GM21825 (cell line): ENCODE data around the gene DDRGK1.
A peak's percentile ranks its signal among the peaks of the same experiment; 100 is the strongest.

Experiments used
- ATAC-seq: cut with Tn5 transposase; IDR thresholded peaks from one replicate; pipeline ENCODE4 v1.9.1; 2021; ENCODE audit warnings: mild to moderate bottlenecking, moderate library complexity; ENCODE audit not compliant: unreplicated experiment

The DDRGK1 gene

DNA sequence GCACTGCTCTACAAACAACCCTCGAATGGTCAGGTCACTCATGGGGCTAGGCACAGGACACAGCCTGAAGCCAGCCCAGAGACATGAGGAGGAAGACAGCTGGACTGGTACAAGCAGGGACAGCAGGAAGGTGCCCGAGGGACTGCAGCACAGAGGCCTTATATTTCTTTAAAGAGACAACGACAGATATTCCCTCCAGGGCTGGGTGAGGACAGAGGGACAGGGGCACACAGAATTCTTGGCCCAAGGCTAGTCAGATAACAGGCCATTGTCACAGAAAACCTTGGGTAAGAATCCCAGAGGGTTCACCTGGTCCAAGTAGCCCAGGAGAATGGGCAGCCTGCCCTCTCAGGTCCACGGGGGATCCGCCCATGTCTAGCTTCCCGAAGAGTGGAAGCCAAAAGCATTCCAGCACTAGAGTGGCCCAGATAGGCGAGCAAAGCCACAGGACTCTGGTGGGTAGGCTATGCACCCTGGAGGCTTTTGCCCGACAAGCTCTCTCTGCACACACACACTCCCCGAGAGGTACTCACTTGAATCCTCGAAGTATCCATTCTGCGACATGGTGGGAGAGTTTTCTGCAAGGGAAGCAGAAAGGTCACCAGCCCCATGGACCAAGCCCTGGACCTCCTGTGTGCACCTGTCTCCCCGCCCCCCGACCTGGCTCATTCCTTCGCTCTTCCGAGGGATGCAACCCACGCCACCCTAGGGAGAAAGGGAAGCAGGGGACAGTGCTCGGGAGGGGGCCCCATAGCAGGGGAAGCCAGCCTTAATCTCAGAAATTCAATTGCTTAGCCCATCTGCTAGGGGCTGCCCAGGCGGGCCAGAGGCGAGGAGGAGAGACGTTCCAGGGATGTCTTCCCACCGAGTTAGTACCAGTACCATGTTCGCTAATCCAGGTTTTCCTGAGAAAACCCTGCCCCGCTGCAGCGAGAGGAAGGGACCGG, 32.8 kb upstream of the DDRGK1 start:
- no peak for ATAC-seq

DNA sequence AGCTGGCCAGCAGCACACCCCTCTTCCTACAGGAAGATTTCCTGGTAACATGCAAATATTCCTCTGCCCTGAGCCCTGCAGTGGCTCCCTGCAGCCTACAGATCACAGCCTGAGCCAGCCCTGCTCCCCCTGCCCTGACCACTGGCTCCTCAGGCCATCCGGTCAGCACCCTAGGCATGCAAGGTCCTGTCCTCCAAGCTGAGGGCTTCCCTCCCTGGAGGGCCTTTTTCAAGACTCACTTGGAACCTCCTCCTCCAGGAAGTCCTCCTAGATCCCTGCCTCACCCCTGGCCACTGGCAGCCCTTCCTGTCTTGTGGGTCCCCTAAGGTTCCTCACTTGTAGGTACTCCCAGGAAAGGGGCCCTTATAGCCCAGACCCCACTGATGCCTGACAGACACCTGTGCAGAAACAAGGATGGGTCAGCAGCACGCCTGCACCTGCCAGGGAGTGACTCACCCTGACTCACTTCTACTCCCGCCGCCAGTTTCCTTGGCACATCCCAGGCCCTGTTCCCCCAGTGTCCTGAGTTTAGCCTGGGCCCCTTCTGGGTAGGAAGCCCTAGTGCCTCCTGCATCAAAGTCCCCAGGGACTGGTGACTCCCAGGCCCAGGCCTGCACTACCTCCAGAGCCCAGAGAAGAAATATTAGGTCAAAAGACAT, 31.3 kb upstream of the DDRGK1 start:
- no peak for ATAC-seq

DNA sequence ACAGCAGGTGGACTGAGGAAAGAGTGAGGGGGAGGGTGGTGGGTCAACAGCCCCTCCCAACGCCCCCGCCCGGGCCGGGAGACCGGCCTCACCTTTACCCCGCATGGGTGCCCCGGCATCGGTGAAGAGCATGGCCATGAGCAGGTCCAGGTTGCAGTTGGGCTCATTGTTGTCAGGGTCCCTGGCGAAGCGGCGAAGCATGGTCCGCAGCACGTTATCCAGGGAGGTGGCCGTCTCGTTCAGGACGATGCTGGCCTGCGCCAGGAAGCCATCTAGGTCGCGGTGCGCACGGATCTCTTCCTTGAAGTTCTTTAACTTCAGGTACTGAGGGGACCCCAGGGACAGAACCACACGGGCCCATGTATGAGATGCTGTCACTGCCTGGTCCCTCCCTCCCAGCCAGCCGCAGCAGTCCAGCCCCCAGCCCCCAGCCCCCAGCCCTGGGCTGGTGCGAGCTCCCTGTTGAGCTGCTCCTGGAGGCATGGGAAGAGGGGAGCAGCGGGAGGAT, 29.6 kb upstream of the DDRGK1 start:
- no peak for ATAC-seq

DNA sequence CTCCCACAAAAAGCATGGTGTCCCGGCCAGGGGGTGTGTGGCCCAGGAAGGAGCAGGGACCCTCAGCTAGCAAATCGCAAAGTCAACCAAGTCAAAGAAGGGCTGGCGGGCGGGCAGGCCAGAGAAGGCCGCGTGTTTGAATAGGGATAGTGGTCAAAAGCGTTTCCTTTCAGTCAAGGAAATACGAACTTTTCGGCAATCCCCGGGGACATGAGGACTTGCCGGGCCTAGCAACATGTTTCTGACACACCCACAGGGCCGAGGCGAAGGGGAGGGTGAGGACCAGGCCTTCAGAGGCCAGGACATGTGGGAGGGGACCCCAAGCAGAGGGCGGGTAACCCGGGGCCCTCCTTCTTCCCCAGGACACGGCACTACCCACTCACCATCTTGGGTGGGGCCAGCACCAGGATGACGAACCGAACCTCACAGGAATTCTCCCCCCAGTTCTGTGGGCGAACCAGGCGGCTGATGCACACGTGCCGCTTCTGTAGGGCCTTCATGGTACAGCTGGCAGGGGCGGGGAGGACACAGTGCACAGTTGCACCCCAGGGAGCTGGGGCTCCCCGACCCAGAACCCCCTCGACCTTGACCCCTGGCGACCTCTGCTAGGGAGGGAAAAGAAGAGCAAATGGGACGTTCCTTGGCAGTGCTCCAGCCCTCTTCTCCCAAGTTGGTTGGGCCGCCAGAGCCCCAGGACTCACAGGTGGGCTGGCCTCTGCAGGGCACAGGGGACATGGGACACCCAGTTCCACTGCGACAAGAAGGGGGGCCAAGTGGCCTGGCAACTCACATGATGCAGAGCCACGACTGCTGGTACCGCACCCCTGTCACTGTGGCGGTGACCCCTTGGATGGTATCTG, 28.9 kb upstream of the DDRGK1 start:
- no peak for ATAC-seq

DNA sequence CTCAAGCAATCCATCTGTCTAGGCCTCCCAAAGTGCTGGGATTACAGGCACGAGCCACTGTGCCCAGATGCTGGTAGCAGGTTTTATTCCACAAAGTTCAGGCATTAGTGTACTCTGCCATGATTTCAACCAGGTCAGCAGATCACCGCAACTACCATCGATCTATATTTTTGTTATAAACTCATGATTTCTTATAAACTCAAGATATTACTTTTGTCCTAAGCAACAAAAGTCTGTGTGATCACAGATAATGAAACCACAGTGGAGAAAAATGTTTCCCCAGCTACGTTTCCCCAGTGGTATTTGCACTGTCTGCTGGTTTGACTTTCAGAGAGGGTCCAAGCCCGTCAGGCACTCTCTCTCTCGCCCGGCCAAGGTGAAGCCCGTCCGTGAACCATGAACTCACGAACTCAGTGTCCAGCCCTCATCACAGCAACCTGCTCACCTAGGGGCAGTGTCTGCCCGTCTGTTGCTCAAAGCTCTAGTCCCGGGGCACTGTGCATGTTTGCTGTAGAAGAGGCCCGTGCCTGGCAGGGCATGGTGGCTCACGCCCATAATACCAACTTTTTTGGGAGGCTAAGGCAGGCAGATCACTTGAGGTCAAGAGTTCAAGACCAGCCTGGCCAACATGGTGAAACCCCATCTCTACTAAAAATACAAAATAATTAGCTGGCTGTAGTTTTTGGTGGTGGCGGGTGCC, 27.6 kb upstream of the DDRGK1 start:
- no peak for ATAC-seq

DNA sequence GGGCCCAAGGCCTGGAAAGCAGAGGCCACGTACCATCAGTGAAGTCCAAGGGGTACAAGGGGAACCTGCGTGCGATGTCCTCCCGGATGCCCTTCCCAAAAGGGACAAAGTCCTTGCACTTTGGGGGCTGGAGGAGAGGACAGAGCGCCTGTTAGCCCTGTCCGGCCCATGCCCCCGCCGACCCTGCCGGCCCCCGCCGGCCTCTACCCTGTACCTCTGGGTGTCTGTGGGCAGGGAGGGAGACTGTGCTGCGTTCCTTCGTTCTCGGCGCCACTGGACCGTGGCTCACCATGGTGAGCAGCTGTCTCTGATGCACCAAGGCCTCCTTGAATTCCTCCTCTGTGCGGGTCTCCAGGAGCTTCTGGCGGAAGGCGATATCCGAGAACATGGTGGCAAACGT, 26.6 kb upstream of the DDRGK1 start:
- ATAC-seq, result no peak

DNA sequence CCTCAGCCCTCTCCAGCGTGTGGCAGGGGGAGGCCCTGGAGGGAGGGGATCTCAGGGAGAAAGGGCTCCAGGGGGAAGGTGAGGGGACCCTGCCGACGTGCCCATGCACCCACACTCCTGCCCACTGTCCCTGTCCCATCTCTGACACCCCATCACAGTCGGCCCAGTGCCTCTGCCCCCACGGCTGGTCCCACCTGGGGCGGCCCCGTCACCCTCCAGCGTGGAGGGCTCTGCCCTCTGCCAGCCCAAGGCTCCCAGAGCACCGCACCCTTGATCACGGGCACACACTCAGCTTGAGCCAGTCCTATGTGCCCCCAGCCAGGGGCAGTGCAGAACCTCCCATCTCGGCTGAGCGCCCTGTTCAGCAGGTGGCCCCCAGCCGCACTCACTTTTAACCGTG, 25.3 kb upstream of the DDRGK1 start:
- no peak for ATAC-seq

DNA sequence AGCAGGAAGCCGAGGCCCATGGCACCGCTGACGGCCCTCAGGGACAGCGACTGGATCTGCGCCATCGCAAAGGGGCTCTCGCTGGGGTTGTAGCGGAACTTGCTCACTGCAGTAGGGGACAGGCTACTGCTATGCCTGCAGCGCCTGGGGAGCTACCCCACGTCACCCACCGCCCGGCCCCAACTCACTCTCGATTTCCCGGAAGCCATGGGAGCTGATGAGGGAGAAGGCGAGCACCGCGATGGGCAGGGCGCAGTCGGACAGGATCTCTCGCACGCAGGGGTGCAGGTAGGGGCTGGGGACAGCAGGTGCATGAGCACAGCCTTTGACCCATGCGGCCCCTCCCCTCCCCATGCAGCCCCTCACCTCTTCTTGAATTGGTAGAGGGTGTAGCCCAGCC, 24.7 kb upstream of the DDRGK1 start:
- no peak for ATAC-seq

DNA sequence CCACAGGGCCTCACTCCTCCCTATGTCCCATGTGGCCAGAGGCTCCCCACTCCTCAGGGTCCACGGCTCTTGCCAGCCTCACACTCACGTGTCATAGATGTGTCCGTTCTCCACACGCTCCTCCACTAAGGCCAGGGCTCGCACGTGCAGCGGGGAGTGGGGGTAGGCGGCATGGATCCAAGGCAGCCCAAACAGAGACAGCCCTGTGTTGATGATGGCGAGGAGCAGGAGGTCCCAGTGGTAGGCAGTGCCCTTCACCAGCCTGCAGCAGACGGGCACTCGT, 24.2 kb upstream of the DDRGK1 start:
- ATAC-seq, result no peak

DNA sequence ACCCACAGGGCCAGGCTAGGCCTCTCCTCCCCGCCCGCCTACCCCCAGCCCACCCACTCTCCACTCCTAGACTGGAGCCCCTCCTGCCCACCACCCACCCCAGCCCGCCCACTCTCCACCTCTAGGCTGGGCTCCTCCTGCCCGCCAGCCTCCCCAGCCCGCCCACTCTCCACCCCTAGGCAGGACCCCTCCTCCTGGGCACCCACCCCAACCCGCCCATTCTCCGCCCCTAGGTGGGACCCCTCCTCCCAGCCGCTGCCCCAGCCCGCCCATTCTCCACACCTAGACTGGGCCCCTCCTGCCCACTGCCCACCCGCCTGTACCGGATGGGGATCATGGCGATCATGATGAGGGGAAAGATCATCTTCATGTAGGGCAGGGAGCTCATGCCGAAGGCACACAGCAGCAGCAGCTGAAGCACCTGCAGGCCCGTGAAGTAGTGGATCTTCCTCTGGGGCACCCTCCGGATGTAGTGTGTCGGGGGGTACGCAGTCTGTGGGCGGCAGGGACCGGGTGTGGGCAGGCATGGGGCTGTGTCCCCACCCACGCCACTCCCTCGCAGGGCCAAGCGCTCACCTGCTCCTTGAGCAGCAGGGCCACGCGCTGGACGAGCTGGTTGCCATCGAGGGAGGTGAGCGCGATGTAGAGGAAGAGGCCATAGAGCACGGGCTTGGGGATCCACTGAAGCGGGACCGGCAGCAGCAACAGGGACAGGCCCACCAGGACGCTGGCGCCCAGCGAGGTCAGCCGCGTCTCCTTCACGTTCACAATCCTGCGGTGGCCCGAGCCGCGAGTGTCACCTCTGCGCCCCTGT, 23.7 kb upstream of the DDRGK1 start:
- ATAC-seq, result no peak

DNA sequence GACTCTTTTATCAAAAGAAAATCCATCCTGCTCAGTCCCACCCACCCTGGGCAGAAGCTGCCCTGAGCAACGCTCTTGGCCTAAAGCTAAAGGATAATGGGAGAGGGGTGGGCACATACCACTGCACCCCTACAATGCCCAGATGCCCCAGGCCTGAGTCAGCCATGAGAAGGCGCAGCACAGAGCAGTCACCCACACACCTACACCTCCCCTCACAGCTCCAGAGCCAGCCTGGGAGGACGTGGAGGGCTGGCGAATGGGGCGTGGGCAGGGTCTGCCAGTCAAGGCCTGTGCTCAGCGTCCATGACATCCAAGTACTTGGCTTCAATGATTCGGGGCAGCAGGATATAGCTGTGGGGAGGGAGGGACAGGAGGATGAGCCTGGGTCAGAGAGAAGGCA, 23.0 kb upstream of the DDRGK1 start:
- no peak for ATAC-seq

DNA sequence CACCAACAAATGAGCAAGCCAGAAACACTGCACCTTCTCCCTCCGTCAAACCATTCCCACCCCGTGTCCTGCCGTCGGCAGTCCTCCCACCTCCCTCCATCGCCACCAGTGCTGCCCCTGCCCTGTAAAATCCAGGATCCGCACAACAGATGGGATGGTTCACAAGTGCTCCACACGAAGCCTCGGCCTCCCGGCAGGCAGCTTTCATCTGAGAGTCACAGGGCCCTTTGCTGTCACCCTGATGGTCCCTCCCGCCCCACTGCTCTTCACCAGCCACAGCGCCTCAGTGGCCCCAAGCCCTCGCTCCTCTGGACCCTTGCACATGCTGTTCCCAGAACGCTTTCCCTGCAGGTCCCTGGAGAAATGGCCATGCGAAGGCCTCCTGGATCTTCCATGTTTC, 22.4 kb upstream of the DDRGK1 start:
- ATAC-seq, result no peak

DNA sequence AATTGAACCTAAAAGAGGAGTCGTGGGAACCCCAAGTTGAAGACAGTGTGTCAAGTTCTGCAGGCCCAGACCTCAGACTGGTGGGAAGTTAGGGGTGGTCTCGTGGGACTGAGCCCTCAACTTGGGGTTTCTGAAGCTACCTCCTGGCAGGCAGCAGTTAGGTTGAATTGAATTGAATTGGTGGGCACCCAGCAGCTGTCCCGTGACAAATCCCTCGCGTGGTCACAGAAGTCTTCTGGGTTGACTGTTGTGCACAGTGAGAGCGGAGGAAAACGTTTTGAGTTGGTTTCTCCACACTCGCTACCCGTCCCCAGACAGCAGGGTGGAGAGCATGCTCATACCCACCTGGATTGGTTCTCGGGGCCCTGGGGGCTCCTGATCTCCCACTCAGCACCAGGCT, 21.6 kb upstream of the DDRGK1 start:
- no peak for ATAC-seq

DNA sequence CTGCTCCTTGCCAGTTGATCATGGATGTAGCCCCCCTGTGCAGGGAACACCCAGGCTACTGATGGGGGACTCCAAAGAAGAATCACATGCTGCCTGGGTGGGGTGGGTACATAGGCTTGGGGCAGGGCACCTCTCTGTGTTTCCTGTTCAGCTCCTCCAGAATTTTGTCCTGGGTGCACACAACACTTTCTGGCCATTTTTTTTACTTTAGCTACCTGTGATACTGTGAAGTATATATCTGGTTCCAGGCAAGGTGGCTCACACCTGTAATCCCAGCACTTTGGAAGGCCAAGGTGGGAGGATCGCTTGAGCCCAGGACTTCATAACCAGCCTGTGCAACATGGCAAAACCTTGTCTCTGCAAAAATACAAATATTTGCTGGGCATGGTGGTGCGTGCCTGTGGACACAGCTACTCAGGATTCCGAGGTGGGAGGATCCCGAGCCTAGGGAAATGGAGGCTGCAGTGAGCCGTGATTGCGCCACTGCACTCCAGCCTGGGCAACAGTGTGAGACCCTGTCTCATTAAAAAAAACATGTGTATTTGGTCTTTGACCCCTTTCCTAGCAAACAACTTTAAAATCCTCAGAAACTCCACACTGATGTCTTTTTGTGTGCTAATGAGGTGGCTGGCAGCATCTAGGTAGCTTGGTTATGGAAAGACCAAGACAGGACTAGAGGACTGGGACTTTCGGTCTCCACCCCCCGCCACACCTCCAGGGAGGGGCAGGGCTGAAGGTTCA, 20.4 kb upstream of the DDRGK1 start:
- ATAC-seq, result no peak

DNA sequence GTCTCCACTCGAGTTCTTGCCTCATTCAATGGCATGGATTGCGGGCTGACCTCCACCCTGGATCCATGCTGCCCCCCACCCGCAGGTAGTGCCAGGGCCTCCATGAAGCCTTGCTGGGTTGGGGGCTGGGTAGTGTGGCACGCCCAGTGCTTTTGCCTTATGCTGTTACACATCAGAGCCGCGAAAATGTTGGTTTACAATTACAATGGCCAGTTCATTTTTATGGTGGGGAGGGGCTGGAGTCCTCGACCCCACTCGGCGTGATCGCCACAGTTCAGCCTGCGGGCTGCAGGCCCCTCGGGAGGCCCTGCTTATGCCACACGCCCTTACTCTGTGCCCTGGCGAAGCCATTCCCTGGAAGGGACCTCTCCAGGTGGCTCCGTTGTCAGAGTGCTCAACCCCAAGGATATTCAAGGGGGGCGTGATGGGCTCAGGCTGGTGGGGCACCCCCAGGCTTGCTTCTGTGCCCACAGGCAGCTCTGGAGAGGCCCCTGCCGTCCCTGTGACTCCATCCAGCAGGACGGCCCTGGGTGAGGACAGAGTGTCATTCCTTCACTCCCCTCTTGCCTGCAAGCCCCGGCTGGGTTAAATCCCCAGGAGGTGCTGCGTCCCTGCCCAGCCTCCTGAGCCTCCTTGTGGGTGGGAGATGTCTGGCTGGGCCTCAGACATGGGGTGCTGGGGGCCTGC, 19.7 kb upstream of the DDRGK1 start:
- ATAC-seq, result no peak

DNA sequence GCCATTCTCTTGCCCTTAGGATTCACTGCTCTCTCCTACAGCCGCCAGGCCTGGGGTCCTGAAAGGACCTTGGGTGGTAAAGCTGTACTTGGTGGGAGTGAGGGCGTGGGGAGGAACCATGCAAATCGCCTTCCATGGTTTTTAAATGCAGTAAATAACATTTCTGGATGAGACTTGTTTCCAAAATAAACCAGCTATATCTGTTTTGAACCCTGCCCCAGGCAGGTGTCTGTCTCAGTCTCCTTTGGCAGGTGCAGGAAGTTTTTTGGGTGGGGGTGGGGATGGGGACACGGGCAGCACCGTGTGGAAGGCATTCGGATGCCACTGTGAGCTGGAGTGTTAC, 19.1 kb upstream of the DDRGK1 start:
- ATAC-seq, result no peak

DNA sequence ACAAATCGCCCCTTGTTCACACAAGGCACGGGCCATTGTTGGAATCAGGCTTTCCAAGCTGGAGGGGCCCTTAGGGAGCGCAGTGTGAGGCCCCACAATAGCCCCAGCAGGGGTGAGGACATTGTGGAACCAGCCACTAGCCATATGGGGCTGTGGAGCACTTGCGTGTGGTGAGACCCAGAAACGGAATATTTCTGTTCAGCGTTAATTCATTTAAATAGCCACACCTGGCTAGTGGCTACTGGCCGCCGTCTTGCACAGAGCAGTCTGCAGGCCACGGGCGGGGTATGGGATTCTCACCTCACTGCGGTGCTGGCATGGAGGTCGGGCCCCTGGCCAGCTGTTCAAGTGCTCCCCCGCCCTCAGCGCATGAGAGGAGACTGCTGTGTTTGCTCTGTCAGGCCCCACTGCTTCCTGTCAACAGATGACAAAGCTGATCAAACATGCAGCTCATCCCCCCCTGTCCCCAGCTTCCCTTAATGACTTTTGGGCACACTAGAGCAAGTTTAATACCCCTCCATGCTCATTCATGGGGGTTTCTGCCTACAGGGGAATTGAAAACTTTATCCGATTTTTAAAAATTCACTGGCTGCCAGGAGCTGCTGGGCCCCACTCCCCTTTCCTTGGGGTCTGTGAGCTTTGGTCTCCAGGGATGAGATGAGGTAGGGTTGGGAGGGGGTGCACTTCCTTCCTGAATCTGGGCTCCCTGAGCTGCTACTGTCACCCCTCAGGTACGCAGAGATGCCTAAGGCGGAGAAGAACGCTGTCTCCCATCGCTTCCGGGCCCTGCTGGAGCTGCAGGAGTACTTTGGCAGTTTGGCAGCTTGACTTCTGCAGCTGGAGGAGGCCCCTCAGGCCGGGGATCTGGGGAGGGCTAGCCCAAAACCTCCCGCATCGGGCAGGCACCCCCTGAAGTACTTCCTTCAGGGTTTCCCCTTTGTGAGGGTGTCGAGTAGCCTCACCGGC, 18.4 kb upstream of the DDRGK1 start:
- ATAC-seq, result peak; percentile 77
